GM12801 (cell line): Measurements from ENCODE around the gene FBXO34.

Experiments used
- CTCF ChIP-seq: IDR thresholded peaks from one replicate; pipeline ENCODE4 v1.5.1; 2011; ENCODE audit warnings: control low read depth; ENCODE audit not compliant: insufficient read length; ENCODE audit errors: extremely low read depth

The FBXO34 gene

GRCh38 chr14:55349565-55349964 is 78.3 kb downstream of the FBXO34 start:
- TF ChIP-seq CTCF: no peak

- no peak for TF ChIP-seq CTCF
Measured at GRCh38 chr14:55350461-55350860, 79.2 kb downstream of the FBXO34 start.

- TF ChIP-seq CTCF: no peak
Measured at GRCh38 chr14:55351111-55351510, 79.9 kb downstream of the FBXO34 start.

- no peak for TF ChIP-seq CTCF
Measured at GRCh38 chr14:55352201-55352600, 81.0 kb downstream of the FBXO34 start.

GRCh38 chr14:55353686-55354467 is 82.7 kb downstream of the FBXO34 start:
- TF ChIP-seq CTCF: no peak

- no peak for TF ChIP-seq CTCF
Measured at GRCh38 chr14:55354500-55354899, 83.3 kb downstream of the FBXO34 start.

- no peak for TF ChIP-seq CTCF
Measured at GRCh38 chr14:55355922-55356321, 84.7 kb downstream of the FBXO34 start.
